Stimulated activated CD8-positive, alpha-beta memory T cell treated with anti-CD3 and anti-CD28 coated beads, Interleukin-12 subunit alpha, Interleukin-12 subunit beta, amount 100 ng/mL, for 24 hours (primary cell): ENCODE data around the gene NOL7.

ENCODE experiments used
- DNase-seq: peaks from one replicate; pipeline ENCODE4 v3.0.0-alpha.2; 2020; ENCODE audit errors: extremely low read depth

Gene NOL7

GRCh38 chr6:13654496-13654895 is 39.4 kb downstream of the NOL7 start:
- no peak for DNase-seq

- DNase-seq, result no peak
Observed at GRCh38 chr6:13655700-13656099, 40.6 kb downstream of the NOL7 start.

- no peak for DNase-seq
Observed at GRCh38 chr6:13660273-13660672, 45.1 kb downstream of the NOL7 start.

GRCh38 chr6:13660893-13661292 is 45.8 kb downstream of the NOL7 start:
- no peak for DNase-seq

GRCh38 chr6:13661647-13662046 is 46.5 kb downstream of the NOL7 start:
- no peak for DNase-seq

- no peak for DNase-seq
Observed at GRCh38 chr6:13662651-13663334, 47.7 kb downstream of the NOL7 start.

- DNase-seq, result no peak
Observed at GRCh38 chr6:13663986-13664385, 48.9 kb downstream of the NOL7 start.

- DNase-seq, result no peak
Observed at GRCh38 chr6:13664703-13665352, 49.7 kb downstream of the NOL7 start.

- no peak for DNase-seq
Observed at GRCh38 chr6:13666194-13667105, 51.3 kb downstream of the NOL7 start.

GRCh38 chr6:13667655-13668054 is 52.5 kb downstream of the NOL7 start:
- DNase-seq, result no peak

- DNase-seq, result no peak
Observed at GRCh38 chr6:13668291-13668928, 53.3 kb downstream of the NOL7 start.

- DNase-seq, result no peak
Observed at GRCh38 chr6:13669476-13669875, 54.3 kb downstream of the NOL7 start.
